HFFc6 (cell line): ENCODE results near the gene OR4K14. TPM values are rescaled to one million over a fixed set of nuclear protein-coding genes. Genes with fewer than 3 reads are reported as not detected.

Experiments
- DNase-seq: peaks from one replicate; pipeline ENCODE4 v3.0.0-alpha.2; 2018
- H3K27ac Mint-ChIP-seq: 2 replicates; pipeline ENCODE4 v1.8.0; 2020; ENCODE audit warnings: mild to moderate bottlenecking, mixed read lengths
- H3K27me3 Mint-ChIP-seq: 2 replicates; pipeline ENCODE4 v1.8.0; 2021; ENCODE audit warnings: mild to moderate bottlenecking, moderate library complexity, mixed read lengths; ENCODE audit not compliant: insufficient read depth
- H3K36me3 Mint-ChIP-seq: 2 replicates; pipeline ENCODE4 v1.8.0; 2021; ENCODE audit warnings: low read depth, mixed read lengths
- H3K4me1 Mint-ChIP-seq: 2 replicates; pipeline ENCODE4 v1.8.0; 2020; ENCODE audit warnings: low read depth, mixed read lengths
- H3K4me3 Mint-ChIP-seq: 2 replicates; pipeline ENCODE4 v1.8.0; 2020; ENCODE audit warnings: mild to moderate bottlenecking, moderate library complexity, mixed read lengths
- H3K9me3 Mint-ChIP-seq: 2 replicates; pipeline ENCODE4 v1.8.0; 2020; ENCODE audit warnings: mild to moderate bottlenecking, mixed read lengths
- CTCF ChIP-seq: fragments of 200-600 bp; sonication (generic); IDR thresholded peaks from 2 replicates; pipeline ENCODE4 v1.5.0; 2021; ENCODE audit warnings: antibody characterized with exemption, mild to moderate bottlenecking
- long read RNA-seq: library from polyadenylated mRNA; unstranded; transcript quantifications from one replicate; pipeline ENCODE4 v2.0.0, GENCODE V29; 2019
- total RNA-seq, 6 experiments: library from RNA; stranded (reverse); fragmentation: NEBNext Ultra II Directional; extraction: Animal tissue kit (Norgen Biotek cat#: 25700); gene quantifications; 2 replicates in 1 of 6; 3 replicates in 5 of 6; pipeline ENCODE4 v1.2.3, GENCODE V29; 2021

OR4K14 gene
- not detected for total RNA-seq
- long read RNA-seq, result 0 reads

- H3K9me3 Mint-ChIP-seq, result peaks cover 44% of the 10 kb centered on the region
- no peaks in the 10 kb centered on the region for H3K36me3 Mint-ChIP-seq
- H3K4me1 Mint-ChIP-seq, result no peaks in the 10 kb centered on the region
- H3K4me3 Mint-ChIP-seq, result no peak within 1 kb of the TSS
- H3K27me3 Mint-ChIP-seq, result no peaks in the 10 kb centered on the region
- no peak for DNase-seq
- no peak for TF ChIP-seq CTCF
- no peak within 1 kb of the TSS for H3K27ac Mint-ChIP-seq
Measured at GRCh38 chr14:20019257-20019865, at the start of gene OR4K14. TSS of gene OR4K14 (minus strand) at chr14:20019307. CDS start at chr14:20015193, 4,114 bp downstream.

GRCh38 chr14:20059745-20060144 lies 40.6 kb upstream of the OR4K14 start, which contains the start of gene OR4L1:
TSS of gene OR4L1 (plus strand) at chr14:20060045. CDS start at chr14:20060045, 0 bp downstream.
- Mint-ChIP-seq H3K9me3 (peaks cover 53% of the 10 kb centered on the region), H3K4me3 (no peak within 1 kb of the TSS), H3K36me3 (no peaks in the 10 kb centered on the region), H3K27ac (no peak within 1 kb of the TSS), H3K27me3 (no peaks in the 10 kb centered on the region), H3K4me1 (no peaks in the 10 kb centered on the region)
- no peak for DNase-seq
- no peak for TF ChIP-seq CTCF

- no peak for DNase-seq
- Mint-ChIP-seq H3K4me3 (no peak overlapping the region), H3K27me3 (no peaks in the 10 kb centered on the region), H3K36me3 (no peaks in the 10 kb centered on the region), H3K27ac (no peak overlapping the region), H3K9me3 (peaks cover 47% of the 10 kb centered on the region), H3K4me1 (no peaks in the 10 kb centered on the region)
- no peak for TF ChIP-seq CTCF
Measured at GRCh38 chr14:20048202-20048601, 29.1 kb upstream of the OR4K14 start.

- Mint-ChIP-seq H3K4me3 (no peak overlapping the region), H3K9me3 (peaks cover 46% of the 10 kb centered on the region), H3K27ac (no peak overlapping the region), H3K27me3 (no peaks in the 10 kb centered on the region), H3K4me1 (no peaks in the 10 kb centered on the region), H3K36me3 (no peaks in the 10 kb centered on the region; the same call in 1 of the 2 replicates)
- TF ChIP-seq CTCF, result no peak
- no peak for DNase-seq
Measured at GRCh38 chr14:20044243-20044642, 25.1 kb upstream of the OR4K14 start.

GRCh38 chr14:20035938-20036337 lies 16.8 kb upstream of the OR4K14 start, which contains the start of gene OR4K13:
TSS of gene OR4K13 (minus strand) at chr14:20036038. CDS start at chr14:20034758, 1,280 bp downstream.
- DNase-seq, result no peak
- Mint-ChIP-seq H3K4me1 (no peaks in the 10 kb centered on the region), H3K36me3 (no peaks in the 10 kb centered on the region; the same call in 1 of the 2 replicates), H3K27me3 (no peaks in the 10 kb centered on the region), H3K4me3 (no peak within 1 kb of the TSS), H3K27ac (no peak within 1 kb of the TSS), H3K9me3 (peaks cover 36% of the 10 kb centered on the region)
- no peak for TF ChIP-seq CTCF
